GM19372 (cell line): ENCODE results near the gene NCOA1.

Experiments
- ATAC-seq: cut with Tn5 transposase; IDR thresholded peaks from one replicate; pipeline ENCODE4 v1.9.1; 2021; ENCODE audit warnings: mild to moderate bottlenecking, low read depth, moderate library complexity; ENCODE audit not compliant: unreplicated experiment

Gene NCOA1

DNA sequence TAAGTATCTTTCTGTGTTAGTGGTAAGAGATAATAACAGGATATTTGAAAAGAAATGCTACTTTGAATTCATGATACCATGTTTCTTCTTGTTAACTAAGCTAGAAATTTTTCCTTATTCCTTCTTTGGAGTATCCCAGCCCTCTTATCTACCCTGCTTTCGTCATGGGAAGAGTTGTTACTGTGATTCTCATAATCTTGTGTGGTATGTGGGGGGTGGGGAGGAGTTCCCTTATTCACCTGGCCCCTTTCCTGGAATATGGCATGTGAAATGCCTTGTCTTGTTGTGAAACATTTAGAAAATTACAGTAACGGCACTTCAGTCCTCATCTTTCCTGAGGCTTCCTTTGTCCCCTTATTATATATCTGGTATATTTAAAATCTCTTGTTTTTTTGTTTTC is 129.9 kb downstream of the NCOA1 start:
- no peak for ATAC-seq

- ATAC-seq, result no peak
Measured at GRCh38 chr2:24621779-24622538, 130.9 kb downstream of the NCOA1 start.

DNA sequence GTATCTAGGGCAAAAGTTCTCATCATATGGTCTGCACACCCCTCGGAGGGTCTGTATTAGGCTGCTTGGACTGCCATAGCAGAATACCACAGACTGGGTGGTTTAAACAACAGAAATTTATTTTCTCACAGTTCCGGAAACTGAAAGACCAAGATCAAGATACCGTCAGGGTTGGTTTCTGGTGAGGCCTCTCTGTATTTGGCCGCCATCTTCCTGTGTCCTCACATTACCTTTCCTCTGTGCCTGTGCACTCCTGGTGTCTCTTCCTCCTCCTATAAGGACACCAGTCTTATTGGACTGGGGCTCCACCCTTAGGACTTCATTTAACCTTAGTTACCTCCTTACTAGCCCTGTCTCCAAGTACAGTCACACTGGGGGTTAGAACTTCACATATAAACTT is 132.5 kb downstream of the NCOA1 start:
- ATAC-seq, result no peak

DNA sequence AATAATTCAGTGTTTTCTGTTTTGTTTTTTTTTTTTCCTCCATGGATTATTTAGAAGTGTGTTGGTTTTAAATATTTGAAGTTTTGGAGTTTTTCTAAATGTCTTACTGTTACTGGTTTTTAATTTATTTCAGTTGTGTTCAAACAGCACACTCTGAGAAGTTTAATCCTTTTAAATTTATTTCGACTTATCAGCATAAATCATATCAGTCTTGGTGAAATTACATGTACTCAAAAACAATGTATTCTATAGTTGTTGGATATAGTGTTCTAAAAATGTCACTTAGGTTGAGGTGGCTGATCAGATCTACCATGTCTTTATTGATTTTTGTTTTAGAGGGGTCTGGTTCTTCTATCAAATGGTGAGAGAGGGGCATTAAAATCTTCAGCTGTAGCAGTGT is 134.7 kb downstream of the NCOA1 start:
- no peak for ATAC-seq

DNA sequence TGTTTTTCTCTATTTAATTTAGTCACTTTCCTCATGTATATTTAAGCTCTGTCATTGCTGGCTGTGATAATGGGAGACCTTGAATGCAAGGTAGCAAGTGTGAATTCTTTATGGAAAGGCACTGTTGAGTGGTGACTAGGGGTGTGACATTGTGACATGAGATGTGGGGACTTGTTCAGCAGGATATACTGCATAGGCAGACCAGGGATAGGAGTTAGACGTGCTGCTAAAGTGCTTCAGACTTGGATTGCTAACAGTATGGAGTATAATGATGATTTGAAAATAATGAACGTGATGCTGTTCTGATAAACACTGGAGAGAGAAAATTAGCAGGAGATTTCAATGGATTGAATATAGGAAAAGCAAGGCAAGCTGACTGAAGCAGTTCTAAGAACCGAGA is 135.1 kb downstream of the NCOA1 start:
- no peak for ATAC-seq

DNA sequence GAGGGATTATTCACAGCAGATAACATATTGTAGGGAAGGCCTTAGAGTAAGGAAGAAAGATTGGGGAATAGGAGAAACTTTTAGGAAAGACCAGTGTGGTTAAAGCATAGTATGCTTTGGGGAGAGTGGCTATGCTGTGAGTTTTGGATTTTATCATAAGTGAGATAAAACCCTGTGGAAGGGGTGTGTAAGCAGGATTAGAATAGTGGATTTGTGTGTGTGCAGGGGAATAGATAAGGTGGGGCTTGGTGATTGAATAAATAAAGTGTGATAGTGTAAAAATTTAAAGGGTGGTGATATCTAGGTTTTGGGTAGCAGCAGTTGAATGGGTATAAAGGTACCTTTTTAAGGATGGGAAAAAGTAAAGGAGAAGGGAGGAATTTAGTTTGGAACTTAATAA is 137.7 kb downstream of the NCOA1 start:
- no peak for ATAC-seq

GRCh38 chr2:24632172-24632571 is 141.1 kb downstream of the NCOA1 start:
- ATAC-seq, result no peak

DNA sequence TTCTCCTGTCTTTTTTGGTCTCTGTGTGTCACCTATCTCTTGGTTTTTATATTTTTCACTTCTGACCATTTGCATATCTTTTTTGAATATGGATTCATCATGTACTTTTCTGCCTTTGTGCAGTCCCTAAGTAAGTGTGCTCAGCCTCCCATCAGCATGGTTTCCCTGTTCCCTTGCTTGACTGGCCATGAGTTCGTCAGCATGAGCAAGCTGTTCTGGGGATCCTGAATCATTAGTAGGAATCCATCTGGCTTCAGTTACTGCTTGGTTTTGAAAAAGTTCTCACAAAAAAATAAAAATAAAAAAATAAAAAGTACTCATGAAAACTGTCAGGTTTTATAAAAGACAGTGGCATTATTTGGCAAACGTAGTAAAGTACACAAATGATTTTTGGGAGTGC is 144.1 kb downstream of the NCOA1 start:
- ATAC-seq, result no peak

DNA sequence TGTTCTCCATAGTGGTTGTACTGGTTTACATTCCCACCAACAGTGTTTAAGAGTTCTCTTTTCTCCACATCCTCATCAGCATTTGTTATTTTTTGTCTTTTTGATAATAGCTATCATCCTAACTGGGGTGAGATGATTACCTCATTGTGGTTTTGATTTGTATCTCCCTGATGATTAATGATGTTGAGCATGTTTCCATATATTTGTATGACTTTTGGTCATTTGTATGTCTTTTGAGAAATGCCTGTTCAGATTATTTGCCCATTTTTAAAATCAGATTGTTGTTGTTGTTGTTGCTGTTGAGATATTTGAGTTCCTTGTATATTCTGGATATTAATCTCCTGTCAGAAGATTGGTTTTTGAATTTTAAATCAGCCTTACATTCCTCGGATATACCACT is 147.5 kb downstream of the NCOA1 start:
- no peak for ATAC-seq

GRCh38 chr2:24642351-24642750 is 151.3 kb downstream of the NCOA1 start:
- no peak for ATAC-seq

- ATAC-seq, result no peak
Measured at GRCh38 chr2:24643051-24643450, 152.0 kb downstream of the NCOA1 start.

DNA sequence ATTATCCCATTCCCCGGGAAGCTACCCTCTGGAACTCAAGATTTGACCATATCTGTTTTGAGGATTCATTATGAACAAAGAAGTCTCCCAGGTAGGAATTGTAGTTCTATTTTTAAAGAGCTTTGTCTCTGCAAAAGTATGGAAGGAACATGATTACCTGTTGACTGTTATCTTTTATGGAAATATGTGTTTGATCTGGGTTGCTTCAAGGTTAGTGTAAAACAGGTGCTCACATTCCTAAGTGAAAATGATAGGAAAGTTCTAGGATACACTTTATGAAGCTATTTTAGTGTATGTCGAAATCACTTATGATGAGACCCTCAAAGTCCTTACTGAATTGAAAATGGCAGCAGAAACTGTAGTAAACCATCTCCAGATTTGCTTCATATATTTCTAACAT is 153.0 kb downstream of the NCOA1 start:
- no peak for ATAC-seq

DNA sequence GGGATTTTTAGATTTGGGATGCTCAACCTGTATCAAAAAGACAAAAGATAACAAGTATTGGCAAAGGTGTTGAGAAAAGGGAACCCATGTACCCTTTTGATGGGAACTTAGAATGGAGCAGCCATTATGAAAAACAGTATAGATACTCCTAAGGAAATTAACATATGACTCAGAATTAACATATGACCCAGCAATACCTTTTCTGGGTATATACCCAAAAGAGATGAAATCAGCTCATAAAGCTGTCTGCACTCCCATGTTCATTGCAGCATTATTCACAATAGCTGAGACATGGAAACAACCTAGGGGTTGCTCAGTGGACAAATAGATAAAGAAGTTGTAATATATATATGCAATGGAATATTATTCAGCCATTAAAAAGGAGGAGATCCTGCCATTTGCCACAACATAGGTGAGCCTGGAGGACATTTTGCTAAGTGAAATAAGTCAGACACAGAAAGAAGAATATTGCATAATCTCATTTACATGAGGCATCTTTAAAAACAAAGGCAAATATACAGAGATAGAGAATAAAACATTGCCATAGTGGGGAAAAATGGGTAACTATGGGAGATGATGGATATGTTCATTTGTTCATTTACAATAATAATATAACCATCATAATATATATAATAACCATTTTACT is 160.1 kb downstream of the NCOA1 start:
- no peak for ATAC-seq

GRCh38 chr2:24651643-24652003 is 160.6 kb downstream of the NCOA1 start:
- ATAC-seq, result no peak

DNA sequence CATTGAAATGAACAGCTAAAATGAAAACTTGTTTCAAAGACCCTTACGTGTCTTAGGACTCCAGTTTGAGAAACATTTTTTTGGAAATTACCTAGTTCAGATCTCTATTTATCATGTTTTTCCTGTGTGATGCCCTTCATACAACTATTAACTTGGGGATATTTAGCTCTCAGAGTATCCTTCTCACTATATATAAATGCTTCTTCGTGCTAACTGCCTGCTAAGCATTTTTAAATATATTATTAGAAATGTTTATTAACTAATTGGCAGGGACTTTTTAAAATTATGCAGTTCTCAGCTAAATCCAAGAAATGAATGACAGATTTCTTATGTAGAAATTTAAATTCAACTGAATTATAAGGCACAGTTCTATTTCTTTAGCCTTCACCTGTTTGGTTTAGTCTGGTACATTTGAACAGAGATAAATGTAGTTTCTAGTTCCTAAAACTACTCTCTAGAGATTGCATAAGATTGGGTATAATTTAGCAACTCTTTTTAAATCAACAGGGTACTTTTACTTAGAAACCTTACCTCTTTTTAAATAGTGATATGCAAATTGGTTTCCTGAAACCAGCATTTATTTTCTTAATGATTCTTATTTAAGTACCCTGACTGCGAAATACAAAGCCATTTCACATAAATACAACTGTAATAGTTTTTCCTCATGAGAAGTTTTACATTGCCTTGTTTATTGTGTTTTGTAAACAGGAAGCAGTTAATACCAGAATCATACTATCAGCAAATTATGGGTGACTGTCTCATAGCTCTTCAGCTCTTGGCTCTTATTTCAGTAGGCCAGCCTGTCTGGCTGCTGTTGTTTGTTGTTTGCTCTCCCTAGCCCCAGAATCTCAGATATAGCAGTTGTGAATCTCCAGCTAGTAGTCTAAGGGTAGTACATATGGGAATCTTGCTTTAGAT is 161.5 kb downstream of the NCOA1 start:
- no peak for ATAC-seq

GRCh38 chr2:24657818-24658217 is 166.8 kb downstream of the NCOA1 start:
- no peak for ATAC-seq

DNA sequence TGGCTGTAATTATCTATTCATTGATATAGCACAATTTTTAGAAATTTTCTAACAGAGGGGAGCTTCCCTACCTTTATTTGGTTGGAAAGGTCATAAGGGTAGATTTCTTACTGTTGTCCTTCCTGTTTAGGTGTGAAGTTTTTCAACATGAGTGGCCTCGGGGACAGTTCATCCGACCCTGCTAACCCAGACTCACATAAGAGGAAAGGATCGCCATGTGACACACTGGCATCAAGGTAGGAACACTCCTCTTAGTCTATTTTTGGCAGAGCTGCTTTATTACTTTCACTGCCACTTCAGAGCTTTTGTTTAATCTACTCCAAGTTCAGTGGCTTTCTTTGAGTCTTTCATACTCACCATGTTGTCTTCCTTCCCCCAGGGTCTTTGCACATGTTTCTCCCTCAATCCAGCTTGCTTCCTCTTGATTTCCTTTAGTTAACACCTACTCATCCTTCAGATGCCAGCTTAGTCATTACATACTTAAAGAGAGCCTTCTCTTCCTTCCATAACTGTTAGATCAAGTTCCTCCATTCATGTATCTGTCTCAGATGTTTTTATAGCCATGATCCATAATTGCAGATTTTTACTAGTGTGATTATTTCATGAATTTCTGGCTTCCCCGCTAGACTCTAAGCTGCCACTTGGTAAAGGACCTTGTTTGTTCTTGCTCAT is 167.6 kb downstream of the NCOA1 start:
- no peak for ATAC-seq

- no peak for ATAC-seq
Measured at GRCh38 chr2:24659862-24660261, 168.8 kb downstream of the NCOA1 start.

DNA sequence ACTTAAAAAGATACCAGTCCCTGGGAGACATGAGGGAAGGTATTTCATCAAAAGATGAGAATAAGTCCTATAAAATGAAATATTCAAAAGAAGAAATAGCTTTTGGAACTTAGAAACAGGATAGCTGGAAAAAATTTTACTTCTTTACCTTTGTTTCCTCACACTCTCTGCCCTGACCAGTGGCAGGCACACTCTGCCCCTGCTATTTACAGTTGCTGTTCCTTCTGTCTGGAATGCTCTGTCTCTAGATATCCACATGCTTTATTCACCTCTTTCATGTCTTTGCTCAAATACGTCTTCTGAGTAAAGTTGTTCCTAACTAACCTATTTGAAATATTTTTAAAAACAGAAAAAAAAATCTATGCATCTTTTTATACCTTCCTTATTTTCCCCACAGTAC is 176.5 kb downstream of the NCOA1 start:
- no peak for ATAC-seq

GRCh38 chr2:24671230-24671629 is 180.2 kb downstream of the NCOA1 start:
- no peak for ATAC-seq

GRCh38 chr2:24672589-24672988 is 181.5 kb downstream of the NCOA1 start:
- no peak for ATAC-seq
